Measurements from ENCODE around the gene FHDC1.

FHDC1 gene

DNA sequence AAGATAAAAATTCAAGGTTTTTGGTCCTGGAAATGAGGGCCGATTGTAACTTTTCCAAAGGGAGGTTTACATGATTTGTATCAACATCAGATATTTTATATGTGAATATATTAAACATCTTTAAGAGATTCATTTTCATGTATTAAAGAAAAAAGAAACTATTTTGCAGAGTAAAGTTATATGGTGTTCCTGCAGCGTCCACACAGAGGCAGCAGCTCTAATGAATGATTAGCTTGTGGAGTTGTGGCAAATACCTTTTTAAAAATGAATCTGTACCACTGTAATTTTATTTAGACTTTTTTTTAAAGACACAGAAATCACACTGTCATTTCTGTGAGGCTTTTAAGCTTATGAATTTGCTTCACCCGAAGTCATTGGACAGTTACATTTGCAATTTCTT is 25.6 kb upstream of the FHDC1 start:
- Histone ChIP-seq H3K27me3 (ENCODE audit: insufficient read depth, poor library complexity, severe bottlenecking) (no peaks in the 10 kb centered on the region), H3K36me3 (ENCODE audit: low read depth) (peaks cover 19% of the 10 kb centered on the region), H3K9me3 (ENCODE audit: severe bottlenecking) (no peaks in the 10 kb centered on the region), H3K4me1 (ENCODE audit: insufficient read depth, poor library complexity, severe bottlenecking) (no peaks in the 10 kb centered on the region), H3K4me3 (ENCODE audit: severe bottlenecking) (no peak overlapping the region), H3K27ac (ENCODE audit: poor library complexity, severe bottlenecking) (no peak overlapping the region)
- TF ChIP-seq, protein P1, sequence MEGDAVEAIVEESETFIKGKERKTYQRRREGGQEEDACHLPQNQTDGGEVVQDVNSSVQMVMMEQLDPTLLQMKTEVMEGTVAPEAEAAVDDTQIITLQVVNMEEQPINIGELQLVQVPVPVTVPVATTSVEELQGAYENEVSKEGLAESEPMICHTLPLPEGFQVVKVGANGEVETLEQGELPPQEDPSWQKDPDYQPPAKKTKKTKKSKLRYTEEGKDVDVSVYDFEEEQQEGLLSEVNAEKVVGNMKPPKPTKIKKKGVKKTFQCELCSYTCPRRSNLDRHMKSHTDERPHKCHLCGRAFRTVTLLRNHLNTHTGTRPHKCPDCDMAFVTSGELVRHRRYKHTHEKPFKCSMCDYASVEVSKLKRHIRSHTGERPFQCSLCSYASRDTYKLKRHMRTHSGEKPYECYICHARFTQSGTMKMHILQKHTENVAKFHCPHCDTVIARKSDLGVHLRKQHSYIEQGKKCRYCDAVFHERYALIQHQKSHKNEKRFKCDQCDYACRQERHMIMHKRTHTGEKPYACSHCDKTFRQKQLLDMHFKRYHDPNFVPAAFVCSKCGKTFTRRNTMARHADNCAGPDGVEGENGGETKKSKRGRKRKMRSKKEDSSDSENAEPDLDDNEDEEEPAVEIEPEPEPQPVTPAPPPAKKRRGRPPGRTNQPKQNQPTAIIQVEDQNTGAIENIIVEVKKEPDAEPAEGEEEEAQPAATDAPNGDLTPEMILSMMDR (IDR thresholded peaks at IDR 0.05; ENCODE audit: poor library complexity, severe bottlenecking): no peak
- ATAC-seq (ENCODE audit: low read depth): no peak
- DNase-seq (ENCODE audit: low spot score): no peak

DNA sequence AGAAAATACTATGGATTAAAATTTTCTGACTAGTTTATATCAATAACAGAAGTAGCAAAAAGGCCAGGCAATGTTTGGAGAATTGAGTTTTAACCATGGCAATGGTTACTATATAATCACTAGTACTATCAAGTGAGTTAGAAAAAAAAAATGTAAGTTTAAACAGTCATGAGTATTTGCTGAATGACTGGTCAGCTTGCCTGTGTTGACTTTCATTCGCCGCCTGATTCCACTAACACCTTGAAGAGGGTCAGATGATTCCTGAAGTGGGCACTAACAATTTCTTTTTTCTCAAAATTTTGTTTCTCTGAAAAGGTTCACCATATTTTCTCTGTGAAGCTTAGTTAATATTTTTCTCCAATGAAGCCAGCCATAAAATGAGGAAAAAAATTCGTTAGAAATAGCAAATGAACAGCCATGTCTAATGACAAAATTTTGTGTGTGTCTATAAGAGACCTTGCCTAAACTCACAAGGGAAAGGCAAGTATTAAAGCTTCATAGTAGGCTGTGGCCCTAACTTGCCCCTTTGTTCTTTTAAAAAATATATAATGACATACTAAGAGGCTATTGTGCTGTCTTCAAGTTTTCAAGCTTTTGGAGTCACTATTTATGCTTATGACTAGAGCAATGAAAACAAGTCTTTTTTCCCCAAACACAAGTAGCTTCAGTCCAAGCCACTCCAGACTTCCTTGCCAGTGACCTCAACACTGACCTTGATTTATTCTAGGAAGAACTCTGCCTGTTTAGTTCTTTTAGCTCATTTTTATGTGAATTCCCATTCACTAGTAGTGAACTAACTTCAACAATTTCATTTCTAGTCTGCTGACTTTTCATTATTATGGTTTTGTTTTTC is 18.4 kb upstream of the FHDC1 start:
- DNase-seq (ENCODE audit: low spot score): no peak
- TF ChIP-seq, protein P1 (IDR thresholded peaks at IDR 0.05; ENCODE audit: poor library complexity, severe bottlenecking): no peak
- ATAC-seq (ENCODE audit: low read depth): no peak

DNA sequence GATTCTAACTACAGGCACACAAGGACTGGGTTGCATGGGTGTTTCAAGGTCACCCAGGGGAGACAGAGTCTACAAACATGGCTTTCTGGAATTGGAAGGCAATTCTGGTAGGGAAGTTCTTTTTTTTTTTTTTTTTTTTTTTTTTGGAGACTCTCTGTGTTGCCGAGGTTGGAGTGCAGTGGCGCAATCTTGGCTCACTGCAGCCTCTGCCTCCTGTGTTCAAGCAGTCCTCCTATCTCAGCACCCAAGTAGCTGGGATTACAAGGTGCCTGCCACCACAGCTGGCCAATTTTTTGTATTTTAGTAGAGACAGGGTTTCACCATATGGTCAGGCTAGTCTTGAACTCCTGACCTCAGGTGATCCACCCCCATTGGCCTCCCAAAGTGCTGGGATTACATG is 16.3 kb upstream of the FHDC1 start:
- Histone ChIP-seq H3K4me1 (ENCODE audit: insufficient read depth, poor library complexity, severe bottlenecking) (no peaks in the 10 kb centered on the region), H3K36me3 (ENCODE audit: low read depth) (no peaks in the 10 kb centered on the region), H3K9me3 (ENCODE audit: severe bottlenecking) (peaks cover 14% of the 10 kb centered on the region), H3K4me3 (ENCODE audit: severe bottlenecking) (no peak overlapping the region), H3K27ac (ENCODE audit: poor library complexity, severe bottlenecking) (no peak overlapping the region), H3K27me3 (ENCODE audit: insufficient read depth, poor library complexity, severe bottlenecking) (no peaks in the 10 kb centered on the region)
- TF ChIP-seq, protein P1 (IDR thresholded peaks at IDR 0.05; ENCODE audit: poor library complexity, severe bottlenecking): no peak
- DNase-seq (ENCODE audit: low spot score) (no peak), ATAC-seq (ENCODE audit: low read depth) (no peak)

More for the DNA sequence above, 18.4 kb upstream of the FHDC1 start:
- H3K9me3 ChIP-seq (ENCODE audit: severe bottlenecking): peaks cover 14% of the 10 kb centered on the region
- no peaks in the 10 kb centered on the region for H3K4me1 ChIP-seq (ENCODE audit: insufficient read depth, poor library complexity, severe bottlenecking)
- no peaks in the 10 kb centered on the region for H3K36me3 ChIP-seq (ENCODE audit: low read depth)
- H3K27me3 ChIP-seq (ENCODE audit: insufficient read depth, poor library complexity, severe bottlenecking): no peaks in the 10 kb centered on the region
- no peak overlapping the region for H3K4me3 ChIP-seq (ENCODE audit: severe bottlenecking)
- no peak overlapping the region for H3K27ac ChIP-seq (ENCODE audit: poor library complexity, severe bottlenecking)

DNA sequence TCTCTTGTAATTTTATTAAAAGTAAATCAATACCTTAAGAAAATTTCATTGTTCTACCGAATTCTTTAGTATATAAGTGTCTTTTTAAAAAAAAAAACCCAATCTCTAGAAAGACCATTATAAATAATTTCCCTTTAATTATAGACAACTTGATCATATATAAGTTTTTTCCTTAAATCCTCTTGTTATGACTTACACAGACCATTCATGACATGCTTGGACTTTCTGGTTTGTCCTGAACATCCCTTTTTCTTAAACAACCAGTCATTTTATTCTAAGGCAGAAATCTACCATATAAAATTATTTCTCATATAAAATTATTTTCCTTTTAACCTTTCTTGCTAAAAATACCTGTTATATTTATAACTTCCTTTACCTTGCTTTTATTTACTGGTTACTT is 15.4 kb upstream of the FHDC1 start:
- no peak for ATAC-seq (ENCODE audit: low read depth)
- TF ChIP-seq, protein P1 (IDR thresholded peaks at IDR 0.05; ENCODE audit: poor library complexity, severe bottlenecking): no peak
- Histone ChIP-seq H3K4me1 (ENCODE audit: insufficient read depth, poor library complexity, severe bottlenecking) (no peaks in the 10 kb centered on the region), H3K36me3 (ENCODE audit: low read depth) (no peaks in the 10 kb centered on the region), H3K27ac (ENCODE audit: poor library complexity, severe bottlenecking) (no peak overlapping the region), H3K4me3 (ENCODE audit: severe bottlenecking) (no peak overlapping the region), H3K27me3 (ENCODE audit: insufficient read depth, poor library complexity, severe bottlenecking) (no peaks in the 10 kb centered on the region), H3K9me3 (ENCODE audit: severe bottlenecking) (peaks cover 14% of the 10 kb centered on the region)
- DNase-seq (ENCODE audit: low spot score): no peak

DNA sequence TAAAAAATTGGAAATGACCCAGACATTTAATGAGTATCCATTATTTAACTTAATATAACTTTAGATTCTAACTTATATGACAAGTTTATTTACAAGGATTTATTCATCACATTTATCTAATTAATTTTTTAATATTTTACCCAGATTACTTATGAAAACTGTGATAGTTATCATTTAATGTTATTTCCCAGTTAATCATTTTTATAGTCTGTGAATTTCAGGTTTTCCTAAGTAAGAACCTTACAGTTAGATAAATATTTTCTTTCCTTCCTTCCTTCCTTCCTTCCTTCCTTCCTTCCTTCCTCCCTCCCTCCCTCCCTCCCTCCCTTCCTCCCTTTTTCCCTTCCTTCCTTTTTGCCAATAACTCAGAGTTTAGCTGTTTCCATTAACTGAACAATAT is 14.8 kb upstream of the FHDC1 start:
- Histone ChIP-seq H3K4me3 (ENCODE audit: severe bottlenecking) (no peak overlapping the region), H3K4me1 (ENCODE audit: insufficient read depth, poor library complexity, severe bottlenecking) (no peaks in the 10 kb centered on the region), H3K9me3 (ENCODE audit: severe bottlenecking) (peaks cover 14% of the 10 kb centered on the region), H3K27ac (ENCODE audit: poor library complexity, severe bottlenecking) (no peak overlapping the region), H3K36me3 (ENCODE audit: low read depth) (no peaks in the 10 kb centered on the region), H3K27me3 (ENCODE audit: insufficient read depth, poor library complexity, severe bottlenecking) (no peaks in the 10 kb centered on the region)
- DNase-seq (ENCODE audit: low spot score): no peak
- TF ChIP-seq, protein P1 (IDR thresholded peaks at IDR 0.05; ENCODE audit: poor library complexity, severe bottlenecking): no peak
- no peak for ATAC-seq (ENCODE audit: low read depth)

Measured in RWPE2 (cell line).